Measurements from ENCODE around the gene PNISR.

The PNISR gene

DNA sequence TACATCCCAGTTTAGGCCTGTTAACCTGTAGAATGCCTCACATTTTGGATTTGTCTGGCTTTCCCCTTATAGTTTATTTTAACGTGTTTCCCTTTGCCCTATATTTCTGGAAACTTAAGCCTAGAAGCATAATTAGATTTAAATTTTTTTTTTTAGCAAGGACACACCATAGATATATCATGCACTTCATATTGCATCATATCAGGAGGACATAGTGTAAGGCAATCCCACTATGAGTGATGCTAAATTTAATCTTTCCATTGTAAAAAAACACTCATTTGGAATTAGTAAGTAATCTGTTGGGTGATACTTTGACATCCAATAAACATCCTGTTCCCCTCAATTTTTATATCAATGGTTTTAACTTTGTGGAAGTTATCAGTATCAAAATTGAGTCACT, 65.3 kb downstream of the PNISR start:
- Histone ChIP-seq H3K4me2 (no peak overlapping the region), H3K4me1 (no peaks in the 10 kb centered on the region), H3K4me3 (no peak overlapping the region), H4K20me1 (no peaks in the 10 kb centered on the region; a peak in 1 of 22 replicates), H3K9me3 (replicated peaks in 1 of 11) (no peaks in the 10 kb centered on the region), H3K27ac (no peak overlapping the region), H3K27me3 (no peaks in the 10 kb centered on the region), H3K9ac (no peak overlapping the region), H3K36me3 (no peaks in the 10 kb centered on the region)
- TF ChIP-seq Cebpa-rat (IDR thresholded peaks at IDR 0.05): no peak

- Histone ChIP-seq H3K4me3 (no peak overlapping the region), H3K27ac (no peak overlapping the region), H3K36me3 (no peaks in the 10 kb centered on the region), H3K9me3 (replicated peaks in 1 of 11) (no peaks in the 10 kb centered on the region), H4K20me1 (no peaks in the 10 kb centered on the region; a peak in 1 of 22 replicates), H3K4me2 (no peak overlapping the region), H3K9ac (no peak overlapping the region), H3K27me3 (no peaks in the 10 kb centered on the region), H3K4me1 (no peaks in the 10 kb centered on the region)
- no peak for TF ChIP-seq Cebpa-rat (IDR thresholded peaks at IDR 0.05)
These were observed 68.5 kb downstream of the PNISR start for GRCh38 chr6:99356641-99357040.

DNA sequence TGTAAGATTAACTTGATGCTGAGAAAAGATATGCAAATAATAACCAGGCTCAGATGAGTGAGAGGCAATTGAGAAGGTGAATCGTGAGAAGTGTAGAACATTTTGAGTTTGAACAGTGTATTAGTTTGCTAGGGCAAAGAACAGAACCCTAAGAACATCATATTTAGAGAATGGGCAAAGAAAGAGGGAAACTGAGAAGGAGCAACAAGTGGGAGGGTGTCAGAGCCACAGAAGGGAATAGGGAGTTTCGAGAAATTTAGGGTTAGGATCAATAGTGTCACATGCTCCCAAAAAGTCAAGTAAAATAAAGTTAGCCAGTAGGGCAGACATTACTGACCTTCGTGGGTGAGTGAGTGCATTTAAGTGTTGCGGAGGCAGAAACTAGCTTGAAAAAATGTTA, 70.1 kb downstream of the PNISR start:
- Histone ChIP-seq H3K4me3 (no peak overlapping the region), H4K20me1 (no peaks in the 10 kb centered on the region; a peak in 1 of 22 replicates), H3K9ac (no peak overlapping the region), H3K27me3 (no peaks in the 10 kb centered on the region), H3K9me3 (replicated peaks in 1 of 11) (peaks cover 0 to 1% (median under 1%) of the 10 kb centered on the region in 11 experiments; a peak in 6 of 22 replicates), H3K36me3 (no peaks in the 10 kb centered on the region), H3K4me2 (no peak overlapping the region), H3K27ac (no peak overlapping the region), H3K4me1 (no peaks in the 10 kb centered on the region)
- no peak for TF ChIP-seq Cebpa-rat (IDR thresholded peaks at IDR 0.05)

DNA sequence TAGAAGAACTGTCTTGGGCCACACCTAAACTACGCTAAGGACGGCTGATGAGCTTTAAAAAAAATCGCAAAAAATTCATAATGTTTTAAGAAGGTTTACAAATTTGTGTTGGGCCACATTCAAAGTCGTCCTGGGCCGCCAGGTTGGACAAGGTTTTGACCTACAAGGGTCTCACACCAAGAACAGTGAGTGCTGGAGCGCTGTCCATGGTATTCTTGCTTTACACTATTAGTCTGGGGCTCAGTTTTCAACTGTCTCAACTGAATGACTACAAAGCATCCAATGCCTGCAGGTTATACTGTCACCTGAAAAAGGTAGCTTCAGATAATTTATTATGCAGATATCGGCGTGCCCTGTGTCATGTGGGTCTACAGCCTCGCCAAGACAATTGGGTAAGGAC, 72.0 kb downstream of the PNISR start:
- H3K9me3 ChIP-seq (replicated peaks in 1 of 11): peaks cover 5 to 13% (median 7%) of the 10 kb centered on the region in 11 experiments; a peak in 19 of 22 replicates
- no peaks in the 10 kb centered on the region for H3K4me1 ChIP-seq
- H4K20me1 ChIP-seq: no peaks in the 10 kb centered on the region; a peak in 1 of 22 replicates
- H3K27me3 ChIP-seq: no peaks in the 10 kb centered on the region
- no peak overlapping the region for H3K9ac ChIP-seq
- H3K4me2 ChIP-seq: no peak overlapping the region
- no peak overlapping the region for H3K4me3 ChIP-seq
- TF ChIP-seq Cebpa-rat (IDR thresholded peaks at IDR 0.05): no peak
- H3K27ac ChIP-seq: no peak overlapping the region
- H3K36me3 ChIP-seq: no peaks in the 10 kb centered on the region

- H3K27ac ChIP-seq: no peak overlapping the region
- H3K27me3 ChIP-seq: no peaks in the 10 kb centered on the region
- H3K9me3 ChIP-seq (replicated peaks in 1 of 11): peaks cover 5 to 13% (median 7%) of the 10 kb centered on the region in 11 experiments; a peak in 19 of 22 replicates
- no peaks in the 10 kb centered on the region for H3K4me1 ChIP-seq
- no peaks in the 10 kb centered on the region for H4K20me1 ChIP-seq
- TF ChIP-seq Cebpa-rat (IDR thresholded peaks at IDR 0.05): no peak
- H3K9ac ChIP-seq: no peak overlapping the region
- no peaks in the 10 kb centered on the region for H3K36me3 ChIP-seq
- H3K4me2 ChIP-seq: no peak overlapping the region
- no peak overlapping the region for H3K4me3 ChIP-seq
These were observed 74.5 kb downstream of the PNISR start for GRCh38 chr6:99350573-99350972.

- Histone ChIP-seq H3K27ac (no peak within 1 kb of the TSS), H3K4me2 (no peak within 1 kb of the TSS)
- no peak for TF ChIP-seq Cebpa-rat (IDR thresholded peaks at IDR 0.05)
These were observed 75.7 kb downstream of the PNISR start, which contains the start of gene FAXC for GRCh38 chr6:99349171-99350141. Gene FAXC, minus strand, starts transcription at chr6:99349674. Its CDS starts 302 bp downstream, at chr6:99349372.

DNA sequence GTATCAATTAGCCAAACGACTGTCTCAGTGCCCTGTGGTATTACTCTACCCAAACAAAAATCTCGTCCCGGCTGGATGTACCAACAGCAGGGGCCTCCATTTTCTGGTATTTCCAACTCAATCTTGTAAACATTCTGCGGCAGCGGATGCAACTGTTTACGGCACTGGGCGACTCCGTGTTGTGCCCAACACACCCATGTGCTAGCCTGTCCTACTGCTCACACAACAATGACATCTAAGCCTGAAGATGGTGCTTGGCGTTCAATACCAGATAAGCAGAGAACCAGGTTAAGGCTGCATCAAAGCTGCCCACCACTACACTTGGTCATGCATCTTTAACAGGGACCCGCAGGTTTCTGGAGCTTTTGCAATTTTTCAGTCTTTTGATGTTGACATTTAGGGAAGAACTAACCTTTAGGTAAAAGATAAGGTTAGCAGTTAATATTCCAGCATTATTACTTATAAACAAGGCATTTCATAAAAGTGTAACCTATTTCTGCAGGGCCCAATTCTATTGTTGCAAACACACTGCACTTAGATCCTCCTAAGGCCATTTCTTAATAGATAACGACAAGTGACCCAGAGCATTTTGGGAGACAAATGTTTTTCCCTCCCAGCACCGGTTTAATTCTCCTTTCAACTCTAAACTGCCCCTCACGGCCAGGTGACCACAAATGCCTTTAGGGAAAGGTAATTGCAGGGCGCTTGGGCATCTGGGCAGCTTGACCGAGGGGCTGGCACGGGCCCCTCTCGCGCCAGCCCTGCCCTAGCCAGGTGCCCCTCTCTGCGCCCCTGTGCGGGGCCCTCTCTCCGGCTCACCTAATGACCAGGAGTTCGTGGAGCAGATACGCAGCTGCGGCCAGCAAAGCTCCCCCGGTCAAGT, 76.6 kb downstream of the PNISR start:
- Histone ChIP-seq H3K9ac (no peak overlapping the region), H3K27me3 (no peaks in the 10 kb centered on the region), H3K4me1 (no peaks in the 10 kb centered on the region), H3K4me3 (no peak overlapping the region), H3K36me3 (no peaks in the 10 kb centered on the region), H4K20me1 (no peaks in the 10 kb centered on the region), H3K4me2 (no peak overlapping the region), H3K9me3 (replicated peaks in 1 of 11) (peaks cover 5 to 13% (median 7%) of the 10 kb centered on the region in 11 experiments; a peak in 19 of 22 replicates), H3K27ac (no peak overlapping the region)
- no peak for TF ChIP-seq Cebpa-rat (IDR thresholded peaks at IDR 0.05)

More at GRCh38 chr6:99349171-99350141, 75.7 kb downstream of the PNISR start, which contains the start of gene FAXC:
- Histone ChIP-seq H3K27me3 (no peaks in the 10 kb centered on the region), H3K4me1 (no peaks in the 10 kb centered on the region), H4K20me1 (no peaks in the 10 kb centered on the region), H3K36me3 (no peaks in the 10 kb centered on the region), H3K9ac (no peak within 1 kb of the TSS), H3K9me3 (replicated peaks in 1 of 11) (peaks cover 5 to 13% (median 7%) of the 10 kb centered on the region in 11 experiments; a peak in 19 of 22 replicates), H3K4me3 (no peak within 1 kb of the TSS)

Measured in BLaER1 treated with 17β-estradiol and CSF1 and Interleukin-3, amounts not matched to agents 10 nM and 100 nM (cell line).